ENCODE measurements around the gene CDH15.
"Not testable (repeated sequence)": the region's sequence is repeated elsewhere in the genome, so short reads cannot be mapped to it uniquely, and the experiment has no call there.

Gene CDH15

GRCh38 chr16:89156740-89157645 is 14.6 kb upstream of the CDH15 start:
- no peak for DNase-seq

GRCh38 chr16:89157778-89158177 is 13.8 kb upstream of the CDH15 start:
- DNase-seq: no peak

GRCh38 chr16:89159066-89159849 is 12.3 kb upstream of the CDH15 start:
- no peak for DNase-seq

- DNase-seq: no peak
Measured at GRCh38 chr16:89159850-89160354, 11.6 kb upstream of the CDH15 start.

GRCh38 chr16:89160977-89161701 is 10.4 kb upstream of the CDH15 start:
- no peak for DNase-seq

- DNase-seq: no peak
Measured at GRCh38 chr16:89161763-89162713, 9.5 kb upstream of the CDH15 start.

GRCh38 chr16:89163297-89163696 is 8.3 kb upstream of the CDH15 start:
- DNase-seq: no peak

- DNase-seq: no peak
Measured at GRCh38 chr16:89164436-89164835, 7.1 kb upstream of the CDH15 start.

GRCh38 chr16:89164847-89165680 is 6.5 kb upstream of the CDH15 start:
- no peak for DNase-seq

GRCh38 chr16:89165681-89165979 is 5.9 kb upstream of the CDH15 start:
- DNase-seq: not testable (repeated sequence)

- DNase-seq: no peak
Measured at GRCh38 chr16:89166696-89167424, 4.7 kb upstream of the CDH15 start.

- DNase-seq: peak; percentile 68 to 73
Measured at GRCh38 chr16:89167425-89167941, 4.1 kb upstream of the CDH15 start.

GRCh38 chr16:89168381-89169189 is 3.0 kb upstream of the CDH15 start:
- DNase-seq: no peak

- no peak for DNase-seq
Measured at GRCh38 chr16:89169778-89170177, 1.8 kb upstream of the CDH15 start.

GRCh38 chr16:89170346-89171215 is 967 bp upstream of the CDH15 start:
- DNase-seq: no peak

- no peak for DNase-seq
Measured at GRCh38 chr16:89172171-89172527, 601 bp downstream of the CDH15 start.

- DNase-seq: no peak
Measured at GRCh38 chr16:89172528-89173173, 1.1 kb downstream of the CDH15 start.

Data from bone marrow (tissue), 2 donors.